ENCODE measurements around the gene FAM118A.
"Not testable (repeated sequence)": the region's sequence is repeated elsewhere in the genome, so short reads cannot be mapped to it uniquely, and the experiment has no call there.

The FAM118A gene

GRCh38 chr22:45294030-45294429 is 15.7 kb upstream of the FAM118A start:
- Histone ChIP-seq H3K27me3 (ENCODE audit: control insufficient read depth in 5 of 5, insufficient read depth in 4 of 5, low read length in 5 of 5) (peaks cover 11 to 30% (median 19%) of the 10 kb centered on the region in 5 donors), H3K9me3 (ENCODE audit: control insufficient read depth in 5 of 5, low read length in 5 of 5) (no peaks in the 10 kb centered on the region), H3K4me3 (ENCODE audit: low read depth in 1 of 5, low read length in 5 of 5) (no peak overlapping the region), H3K9ac (ENCODE audit: low read length in 5 of 5) (no peak overlapping the region), H3K27ac (ENCODE audit: low read depth, low read length) (no peak overlapping the region), H3K36me3 (ENCODE audit: control insufficient read depth in 5 of 5, insufficient read depth in 5 of 5, low read length in 5 of 5) (no peaks in the 10 kb centered on the region), H3K4me1 (ENCODE audit: control insufficient read depth in 5 of 5, insufficient read depth in 5 of 5, low read length in 5 of 5) (peaks cover 0 to 19% (median 0%) of the 10 kb centered on the region in 5 donors)

GRCh38 chr22:45295004-45295403 is 14.7 kb upstream of the FAM118A start:
- not testable (repeated sequence) for H3K4me3 ChIP-seq (ENCODE audit: low read depth in 1 of 5, low read length in 5 of 5); H3K9ac ChIP-seq (ENCODE audit: low read length in 5 of 5); H3K27ac ChIP-seq (ENCODE audit: low read depth, low read length); H3K36me3 ChIP-seq (ENCODE audit: control insufficient read depth in 5 of 5, insufficient read depth in 5 of 5, low read length in 5 of 5); H3K9me3 ChIP-seq (ENCODE audit: control insufficient read depth in 5 of 5, low read length in 5 of 5)
- Histone ChIP-seq H3K27me3 (ENCODE audit: control insufficient read depth in 5 of 5, insufficient read depth in 4 of 5, low read length in 5 of 5) (peaks cover 8 to 27% (median 16%) of the 10 kb centered on the region in 5 donors), H3K4me1 (ENCODE audit: control insufficient read depth in 5 of 5, insufficient read depth in 5 of 5, low read length in 5 of 5) (peaks cover 0 to 19% (median 0%) of the 10 kb centered on the region in 5 donors)

- Histone ChIP-seq H3K9me3 (ENCODE audit: control insufficient read depth in 5 of 5, low read length in 5 of 5) (no peaks in the 10 kb centered on the region), H3K27ac (ENCODE audit: low read depth, low read length) (no peak overlapping the region), H3K9ac (ENCODE audit: low read length in 5 of 5) (no peak overlapping the region), H3K4me1 (ENCODE audit: control insufficient read depth in 5 of 5, insufficient read depth in 5 of 5, low read length in 5 of 5) (peaks cover 0 to 17% (median 0%) of the 10 kb centered on the region in 5 donors), H3K27me3 (ENCODE audit: control insufficient read depth in 5 of 5, insufficient read depth in 4 of 5, low read length in 5 of 5) (peaks cover 8 to 23% (median 11%) of the 10 kb centered on the region in 5 donors), H3K36me3 (ENCODE audit: control insufficient read depth in 5 of 5, insufficient read depth in 5 of 5, low read length in 5 of 5) (no peaks in the 10 kb centered on the region), H3K4me3 (ENCODE audit: low read depth in 1 of 5, low read length in 5 of 5) (no peak overlapping the region)
Measured at GRCh38 chr22:45295492-45295891, 14.2 kb upstream of the FAM118A start.

GRCh38 chr22:45296628-45297297 is 13.0 kb upstream of the FAM118A start:
- H3K9ac ChIP-seq (ENCODE audit: low read length in 5 of 5) = no peak overlapping the region
- H3K9me3 ChIP-seq (ENCODE audit: control insufficient read depth in 5 of 5, low read length in 5 of 5) = no peaks in the 10 kb centered on the region
- peaks cover 2 to 13% (median 4%) of the 10 kb centered on the region in 5 donors for H3K27me3 ChIP-seq (ENCODE audit: control insufficient read depth in 5 of 5, insufficient read depth in 4 of 5, low read length in 5 of 5)
- H3K27ac ChIP-seq (ENCODE audit: low read depth, low read length) = no peak overlapping the region
- H3K36me3 ChIP-seq (ENCODE audit: control insufficient read depth in 5 of 5, insufficient read depth in 5 of 5, low read length in 5 of 5) = no peaks in the 10 kb centered on the region
- no peak overlapping the region for H3K4me3 ChIP-seq (ENCODE audit: low read depth in 1 of 5, low read length in 5 of 5)
- H3K4me1 ChIP-seq (ENCODE audit: control insufficient read depth in 5 of 5, insufficient read depth in 5 of 5, low read length in 5 of 5) = peaks cover 0 to 13% (median 0%) of the 10 kb centered on the region in 5 donors

GRCh38 chr22:45298934-45299505 is 10.7 kb upstream of the FAM118A start:
- Histone ChIP-seq H3K27me3 (ENCODE audit: control insufficient read depth in 5 of 5, insufficient read depth in 4 of 5, low read length in 5 of 5) (peaks cover 0 to 3% (median 0%) of the 10 kb centered on the region in 5 donors), H3K9me3 (ENCODE audit: control insufficient read depth in 5 of 5, low read length in 5 of 5) (no peaks in the 10 kb centered on the region), H3K4me3 (ENCODE audit: low read depth in 1 of 5, low read length in 5 of 5) (no peak overlapping the region), H3K4me1 (ENCODE audit: control insufficient read depth in 5 of 5, insufficient read depth in 5 of 5, low read length in 5 of 5) (peaks cover 0 to 7% (median 0%) of the 10 kb centered on the region in 5 donors), H3K27ac (ENCODE audit: low read depth, low read length) (no peak overlapping the region), H3K36me3 (ENCODE audit: control insufficient read depth in 5 of 5, insufficient read depth in 5 of 5, low read length in 5 of 5) (no peaks in the 10 kb centered on the region), H3K9ac (ENCODE audit: low read length in 5 of 5) (no peak overlapping the region)

- Histone ChIP-seq H3K9ac (ENCODE audit: low read length in 5 of 5) (no peak overlapping the region), H3K4me1 (ENCODE audit: control insufficient read depth in 5 of 5, insufficient read depth in 5 of 5, low read length in 5 of 5) (peaks cover 0 to 3% (median 0%) of the 10 kb centered on the region in 5 donors), H3K27ac (ENCODE audit: low read depth, low read length) (no peak overlapping the region), H3K4me3 (ENCODE audit: low read depth in 1 of 5, low read length in 5 of 5) (no peak overlapping the region), H3K9me3 (ENCODE audit: control insufficient read depth in 5 of 5, low read length in 5 of 5) (no peaks in the 10 kb centered on the region), H3K36me3 (ENCODE audit: control insufficient read depth in 5 of 5, insufficient read depth in 5 of 5, low read length in 5 of 5) (no peaks in the 10 kb centered on the region), H3K27me3 (ENCODE audit: control insufficient read depth in 5 of 5, insufficient read depth in 4 of 5, low read length in 5 of 5) (peaks cover 0 to 3% (median 0%) of the 10 kb centered on the region in 5 donors)
Measured at GRCh38 chr22:45302751-45303150, 7.0 kb upstream of the FAM118A start.

- Histone ChIP-seq H3K27me3 (ENCODE audit: control insufficient read depth in 5 of 5, insufficient read depth in 4 of 5, low read length in 5 of 5) (peaks cover 0 to 3% (median 0%) of the 10 kb centered on the region in 5 donors), H3K4me1 (ENCODE audit: control insufficient read depth in 5 of 5, insufficient read depth in 5 of 5, low read length in 5 of 5) (peaks cover 0 to 3% (median 0%) of the 10 kb centered on the region in 5 donors), H3K4me3 (ENCODE audit: low read depth in 1 of 5, low read length in 5 of 5) (no peak overlapping the region), H3K9me3 (ENCODE audit: control insufficient read depth in 5 of 5, low read length in 5 of 5) (no peaks in the 10 kb centered on the region), H3K9ac (ENCODE audit: low read length in 5 of 5) (no peak overlapping the region), H3K36me3 (ENCODE audit: control insufficient read depth in 5 of 5, insufficient read depth in 5 of 5, low read length in 5 of 5) (no peaks in the 10 kb centered on the region), H3K27ac (ENCODE audit: low read depth, low read length) (no peak overlapping the region)
Measured at GRCh38 chr22:45303181-45303580, 6.6 kb upstream of the FAM118A start.

- H3K27ac ChIP-seq (ENCODE audit: low read depth, low read length) = no peak overlapping the region
- no peaks in the 10 kb centered on the region for H3K27me3 ChIP-seq (ENCODE audit: control insufficient read depth in 5 of 5, insufficient read depth in 4 of 5, low read length in 5 of 5)
- no peak overlapping the region for H3K4me3 ChIP-seq (ENCODE audit: low read depth in 1 of 5, low read length in 5 of 5)
- peaks cover 0 to 10% (median 7%) of the 10 kb centered on the region in 5 donors for H3K4me1 ChIP-seq (ENCODE audit: control insufficient read depth in 5 of 5, insufficient read depth in 5 of 5, low read length in 5 of 5)
- no peak overlapping the region for H3K9ac ChIP-seq (ENCODE audit: low read length in 5 of 5)
- no peaks in the 10 kb centered on the region for H3K9me3 ChIP-seq (ENCODE audit: control insufficient read depth in 5 of 5, low read length in 5 of 5)
- no peaks in the 10 kb centered on the region for H3K36me3 ChIP-seq (ENCODE audit: control insufficient read depth in 5 of 5, insufficient read depth in 5 of 5, low read length in 5 of 5)
Measured at GRCh38 chr22:45304971-45305370, 4.8 kb upstream of the FAM118A start.

GRCh38 chr22:45305456-45306075 is 4.2 kb upstream of the FAM118A start:
- no peak overlapping the region for H3K9ac ChIP-seq (ENCODE audit: low read length in 5 of 5)
- H3K4me3 ChIP-seq (ENCODE audit: low read depth in 1 of 5, low read length in 5 of 5) = no peak overlapping the region
- peaks cover 0 to 14% (median 13%) of the 10 kb centered on the region in 5 donors for H3K4me1 ChIP-seq (ENCODE audit: control insufficient read depth in 5 of 5, insufficient read depth in 5 of 5, low read length in 5 of 5)
- H3K27ac ChIP-seq (ENCODE audit: low read depth, low read length) = no peak overlapping the region
- H3K27me3 ChIP-seq (ENCODE audit: control insufficient read depth in 5 of 5, insufficient read depth in 4 of 5, low read length in 5 of 5) = no peaks in the 10 kb centered on the region
- H3K36me3 ChIP-seq (ENCODE audit: control insufficient read depth in 5 of 5, insufficient read depth in 5 of 5, low read length in 5 of 5) = no peaks in the 10 kb centered on the region
- no peaks in the 10 kb centered on the region for H3K9me3 ChIP-seq (ENCODE audit: control insufficient read depth in 5 of 5, low read length in 5 of 5)

GRCh38 chr22:45306139-45306538 is 3.6 kb upstream of the FAM118A start:
- no peak overlapping the region for H3K4me3 ChIP-seq (ENCODE audit: low read depth in 1 of 5, low read length in 5 of 5)
- H3K27ac ChIP-seq (ENCODE audit: low read depth, low read length) = no peak overlapping the region
- peaks cover 0 to 20% (median 18%) of the 10 kb centered on the region in 5 donors for H3K4me1 ChIP-seq (ENCODE audit: control insufficient read depth in 5 of 5, insufficient read depth in 5 of 5, low read length in 5 of 5)
- no peaks in the 10 kb centered on the region for H3K9me3 ChIP-seq (ENCODE audit: control insufficient read depth in 5 of 5, low read length in 5 of 5)
- H3K27me3 ChIP-seq (ENCODE audit: control insufficient read depth in 5 of 5, insufficient read depth in 4 of 5, low read length in 5 of 5) = no peaks in the 10 kb centered on the region
- H3K36me3 ChIP-seq (ENCODE audit: control insufficient read depth in 5 of 5, insufficient read depth in 5 of 5, low read length in 5 of 5) = no peaks in the 10 kb centered on the region
- no peak overlapping the region for H3K9ac ChIP-seq (ENCODE audit: low read length in 5 of 5)
